DOHH2 (cell line): ENCODE results near the gene ALX4.

Experiments
- H3F3A ChIP-seq: fragments of 200-600 bp; sonication (generic), shearing (Covaris generic); 2 replicates; pipeline ENCODE4 v1.6.0; 2016; ENCODE audit warnings: antibody characterized with exemption, mild to moderate bottlenecking; ENCODE audit not compliant: control insufficient read depth, insufficient read depth
- H3K27ac ChIP-seq: fragments of 200-600 bp; sonication (generic); 2 replicates; pipeline ENCODE4 v1.5.1; 2014; ENCODE audit warnings: low read depth, mild to moderate bottlenecking, low read length, moderate library complexity
- H3K27me3 ChIP-seq: fragments of 200-600 bp; sonication (generic); 2 replicates; pipeline ENCODE4 v1.6.1; 2014; ENCODE audit warnings: mild to moderate bottlenecking, low read length, mixed read lengths; ENCODE audit not compliant: control insufficient read depth
- H3K36me3 ChIP-seq: fragments of 200-600 bp; sonication (generic); 2 replicates; pipeline ENCODE4 v1.6.1; 2014; ENCODE audit warnings: mild to moderate bottlenecking, low read length, moderate library complexity, mixed read lengths; ENCODE audit not compliant: control insufficient read depth
- H3K4me1 ChIP-seq: fragments of 200-600 bp; sonication (generic); 2 replicates; pipeline ENCODE4 v1.6.1; 2014; ENCODE audit warnings: mild to moderate bottlenecking, low read length, mixed read lengths; ENCODE audit not compliant: control insufficient read depth
- H3K4me2 ChIP-seq: fragments of 200-600 bp; sonication (generic); 2 replicates; pipeline ENCODE4 v1.6.0; 2014; ENCODE audit warnings: mild to moderate bottlenecking, low read length, moderate library complexity
- H3K4me3 ChIP-seq: fragments of 200-600 bp; sonication (generic); 2 replicates; pipeline ENCODE4 v1.5.1; 2014; ENCODE audit warnings: mild to moderate bottlenecking, low read length, mixed read lengths
- H3K79me2 ChIP-seq: fragments of 200-600 bp; sonication (generic); 2 replicates; pipeline ENCODE4 v1.6.1; 2014; ENCODE audit warnings: mild to moderate bottlenecking, low read length, mixed read lengths; ENCODE audit not compliant: control insufficient read depth
- H3K9me2 ChIP-seq: fragments of 200-600 bp; sonication (generic); replicated peaks from 2 replicates; pipeline ENCODE4 v1.6.1; 2014; ENCODE audit warnings: mild to moderate bottlenecking, low read length, mixed read lengths; ENCODE audit not compliant: control insufficient read depth
- H3K9me3 ChIP-seq: fragments of 200-600 bp; sonication (generic); 2 replicates; pipeline ENCODE4 v1.6.1; 2014; ENCODE audit warnings: antibody characterized with exemption, low read length, mixed read lengths; ENCODE audit not compliant: control insufficient read depth, insufficient read depth
- H4K20me1 ChIP-seq: fragments of 200-600 bp; sonication (generic); 2 replicates; pipeline ENCODE4 v1.6.0; 2014; ENCODE audit warnings: low read depth, mild to moderate bottlenecking, antibody characterized with exemption, low read length, moderate library complexity; ENCODE audit not compliant: control insufficient read depth, insufficient read depth
- CTCF ChIP-seq: fragments of 200-600 bp; sonication (generic); IDR thresholded peaks from one replicate; pipeline ENCODE4 v1.5.1; 2014; ENCODE audit warnings: antibody characterized with exemption, mild to moderate bottlenecking, low read depth, low read length; ENCODE audit not compliant: poor library complexity, severe bottlenecking
- EZH2phosphoT487 ChIP-seq: fragments of 200-600 bp; sonication (generic); IDR thresholded peaks from 2 replicates; pipeline ENCODE4 v1.6.1; 2017; ENCODE audit warnings: borderline replicate concordance, mild to moderate bottlenecking, antibody characterized with exemption, low read length, moderate library complexity, mixed read lengths

The ALX4 gene

DNA sequence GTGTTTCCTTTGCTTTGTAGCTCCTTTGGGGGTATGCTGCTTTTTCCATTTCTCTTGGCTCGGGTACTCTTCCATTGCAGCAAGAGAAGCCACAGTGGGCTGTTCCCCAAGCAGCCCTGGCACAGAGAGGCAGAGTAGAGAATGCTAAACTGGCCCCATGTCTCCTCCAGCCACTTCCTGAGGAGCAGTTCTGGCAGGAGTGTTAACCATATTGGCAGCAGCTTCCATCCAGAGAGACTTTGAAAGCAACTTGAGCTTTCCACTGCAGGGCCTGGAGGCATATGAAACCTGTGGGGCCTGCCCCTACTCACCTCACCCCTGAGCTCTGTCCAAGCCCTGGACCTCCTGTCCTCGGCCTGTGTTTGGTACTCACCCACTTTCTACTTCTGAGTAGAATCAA, 61.8 kb downstream of the ALX4 start:
- Histone ChIP-seq H3K9me2 (no peaks in the 10 kb centered on the region), H3K27me3 (no peaks in the 10 kb centered on the region), H3K36me3 (no peaks in the 10 kb centered on the region), H3K4me2 (no peak overlapping the region), H3F3A (no peaks in the 10 kb centered on the region), H3K4me3 (no peak overlapping the region), H4K20me1 (no peaks in the 10 kb centered on the region), H3K27ac (no peak overlapping the region), H3K9me3 (peaks cover 7% of the 10 kb centered on the region), H3K79me2 (no peaks in the 10 kb centered on the region), H3K4me1 (no peaks in the 10 kb centered on the region)
- TF ChIP-seq EZH2phosphoT487, result no peak
- TF ChIP-seq CTCF, result no peak

- H3K9me3 ChIP-seq, result peaks cover under 1% of the 10 kb centered on the region; the same call in 1 of the 2 replicates
- TF ChIP-seq EZH2phosphoT487, result no peak
- TF ChIP-seq CTCF, result no peak
- H3K4me3 ChIP-seq, result no peak overlapping the region
- no peaks in the 10 kb centered on the region for H3K36me3 ChIP-seq
- no peaks in the 10 kb centered on the region for H3K27me3 ChIP-seq
- H3K9me2 ChIP-seq, result no peaks in the 10 kb centered on the region
- no peak overlapping the region for H3K27ac ChIP-seq
- no peak overlapping the region for H3K4me2 ChIP-seq
- no peaks in the 10 kb centered on the region for H4K20me1 ChIP-seq
- no peaks in the 10 kb centered on the region for H3K4me1 ChIP-seq
- no peaks in the 10 kb centered on the region for H3K79me2 ChIP-seq
- H3F3A ChIP-seq, result no peaks in the 10 kb centered on the region
Measured at GRCh38 chr11:44247508-44247907, 62.4 kb downstream of the ALX4 start.

GRCh38 chr11:44246726-44247125, 63.2 kb downstream of the ALX4 start:
- H3K4me2 ChIP-seq, result no peak overlapping the region
- H3K27ac ChIP-seq, result no peak overlapping the region
- H3K79me2 ChIP-seq, result no peaks in the 10 kb centered on the region
- no peaks in the 10 kb centered on the region for H3K36me3 ChIP-seq
- no peaks in the 10 kb centered on the region for H3F3A ChIP-seq
- no peaks in the 10 kb centered on the region for H4K20me1 ChIP-seq
- TF ChIP-seq CTCF (no peak), EZH2phosphoT487 (no peak)
- H3K4me3 ChIP-seq, result no peak overlapping the region
- no peaks in the 10 kb centered on the region for H3K4me1 ChIP-seq
- H3K9me3 ChIP-seq, result no peaks in the 10 kb centered on the region
- no peaks in the 10 kb centered on the region for H3K27me3 ChIP-seq
- H3K9me2 ChIP-seq, result no peaks in the 10 kb centered on the region
